Tibial nerve (tissue), 3 donors: ENCODE data around the gene SPAG17.

ENCODE experiments used
- CTCF ChIP-seq, 5 experiments: fragments of 200-600 bp in 3 of 5; fragments of 450-650 bp in 2 of 5; sonication (generic) in 3 of 5; IDR thresholded peaks; one replicate each; pipeline ENCODE4 v1.5.1; 2016 to 2019; ENCODE audit warnings: antibody characterized with exemption in 5 of 5, mild to moderate bottlenecking in 3 of 5, moderate library complexity in 2 of 5
- POLR2A ChIP-seq, 2 donors: fragments of 450-650 bp; IDR thresholded peaks; one replicate each; pipeline ENCODE4 v1.6.1; 2017; ENCODE audit warnings: antibody characterized with exemption in 2 of 2, mild to moderate bottlenecking in 2 of 2, moderate library complexity in 2 of 2

GRCh38 chr1:117904485-117904884 lies 280.5 kb downstream of the SPAG17 start:
- TF ChIP-seq CTCF (IDR thresholded peaks at IDR 0.05) (no peak), POLR2A (IDR thresholded peaks at IDR 0.05) (no peak)
